Heart left ventricle (tissue), 13 donors: ENCODE data around the gene TACC3.

ENCODE experiments used
- POLR2A ChIP-seq, 2 donors: fragments of 450-650 bp; IDR thresholded peaks; one replicate each; pipeline ENCODE4 v1.6.1; 2017; ENCODE audit warnings: antibody characterized with exemption in 2 of 2, mild to moderate bottlenecking in 2 of 2, moderate library complexity in 2 of 2
- TF ChIP-seq, protein P1 (sequence below), 12 donors: fragments of 200-600 bp; sonication (generic) in 4 of 12; IDR thresholded peaks; one replicate each; pipeline versions ENCODE4 v1.5.0 to v1.8.0; 2018 to 2022; ENCODE audit warnings: antibody characterized with exemption in 12 of 12, mild to moderate bottlenecking in 5 of 12
- donor health status: ischemic (EF 13 %, LVEDD 7.1; RV severe dilation, severe dysfunction).
- donor health status: DM: no; HTN: yes; CAD: no.
- donor health status: DM: no; HTN: no; CAD: no.
- donor health status: ischemic (EF 25% LVEDD 6.9; RV normal size, moderate dysfunction).
- donor health status: ischemic (EF 25% LVEDD 5.7; RV mildly dilated, moderate dysfunction).
- donor health status: ischemic (EF 35%, LVEDD 5.7; RV mildly dilated, moderate dysfunction).
- donor health status: nonischemic (EF 11% LVEDD 7.7; RV severe dilation, severe dysfunction).
- donor health status: DM: yes; HTN: yes; CAD: no.
- donor health status: PGD.
- donor health status: ischemic (EF 29% LVEDD 5.4; RV normal size, mild dysfunction).
- donor health status: nonischemic (EF 23%, LVEDD 6.1; RV moderate dilation, normal function).

DNA sequence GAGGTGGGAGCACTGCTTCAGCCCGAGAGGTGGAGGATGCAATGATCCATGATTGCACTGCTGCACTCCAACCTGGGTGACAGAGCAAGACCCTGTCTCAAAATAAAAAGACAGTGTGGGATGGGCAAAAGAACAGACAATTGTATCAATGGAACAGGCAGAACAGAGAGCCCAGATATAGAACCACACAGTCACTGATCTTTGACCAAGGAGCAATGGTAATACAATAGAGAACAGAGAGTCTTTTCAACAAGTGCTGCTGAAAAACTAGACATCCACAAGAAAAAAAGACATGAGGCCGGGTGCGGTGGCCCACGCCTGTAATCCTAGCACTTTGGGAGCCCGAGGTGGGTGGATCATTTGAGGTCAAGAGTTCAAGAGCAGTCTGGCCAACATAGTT lies 43.1 kb upstream of the TACC3 start:
- TF ChIP-seq, protein P1, sequence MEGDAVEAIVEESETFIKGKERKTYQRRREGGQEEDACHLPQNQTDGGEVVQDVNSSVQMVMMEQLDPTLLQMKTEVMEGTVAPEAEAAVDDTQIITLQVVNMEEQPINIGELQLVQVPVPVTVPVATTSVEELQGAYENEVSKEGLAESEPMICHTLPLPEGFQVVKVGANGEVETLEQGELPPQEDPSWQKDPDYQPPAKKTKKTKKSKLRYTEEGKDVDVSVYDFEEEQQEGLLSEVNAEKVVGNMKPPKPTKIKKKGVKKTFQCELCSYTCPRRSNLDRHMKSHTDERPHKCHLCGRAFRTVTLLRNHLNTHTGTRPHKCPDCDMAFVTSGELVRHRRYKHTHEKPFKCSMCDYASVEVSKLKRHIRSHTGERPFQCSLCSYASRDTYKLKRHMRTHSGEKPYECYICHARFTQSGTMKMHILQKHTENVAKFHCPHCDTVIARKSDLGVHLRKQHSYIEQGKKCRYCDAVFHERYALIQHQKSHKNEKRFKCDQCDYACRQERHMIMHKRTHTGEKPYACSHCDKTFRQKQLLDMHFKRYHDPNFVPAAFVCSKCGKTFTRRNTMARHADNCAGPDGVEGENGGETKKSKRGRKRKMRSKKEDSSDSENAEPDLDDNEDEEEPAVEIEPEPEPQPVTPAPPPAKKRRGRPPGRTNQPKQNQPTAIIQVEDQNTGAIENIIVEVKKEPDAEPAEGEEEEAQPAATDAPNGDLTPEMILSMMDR (IDR thresholded peaks at IDR 0.05) = no peak
- no peak for TF ChIP-seq POLR2A (IDR thresholded peaks at IDR 0.05)
